GM06990 (cell line): ENCODE measurements around the gene TTYH2.

Experiments used
- DNase-seq: peaks from one replicate; pipeline ENCODE4 v3.0.0-alpha.2; 2011; ENCODE audit not compliant: insufficient read length; ENCODE audit errors: extremely low read depth
- H3K27me3 ChIP-seq: replicated peaks from 2 replicates; pipeline ENCODE4 v1.6.0; 2011; ENCODE audit warnings: low read length; ENCODE audit not compliant: control insufficient read depth, insufficient read depth
- H3K36me3 ChIP-seq: 2 replicates; pipeline ENCODE4 v1.5.1; 2011; ENCODE audit warnings: low read length; ENCODE audit not compliant: control insufficient read depth, insufficient read depth
- H3K4me3 ChIP-seq: replicated peaks from 2 replicates; pipeline ENCODE4 v1.5.1; 2011; ENCODE audit warnings: low read depth, mild to moderate bottlenecking, control low read depth, low read length
- CTCF ChIP-seq: IDR thresholded peaks from 2 replicates; pipeline ENCODE4 v1.5.1; 2011; ENCODE audit warnings: low read length, control low read depth, mild to moderate bottlenecking, inconsistent platforms; ENCODE audit not compliant: insufficient read depth, poor library complexity, severe bottlenecking

Gene TTYH2

DNA sequence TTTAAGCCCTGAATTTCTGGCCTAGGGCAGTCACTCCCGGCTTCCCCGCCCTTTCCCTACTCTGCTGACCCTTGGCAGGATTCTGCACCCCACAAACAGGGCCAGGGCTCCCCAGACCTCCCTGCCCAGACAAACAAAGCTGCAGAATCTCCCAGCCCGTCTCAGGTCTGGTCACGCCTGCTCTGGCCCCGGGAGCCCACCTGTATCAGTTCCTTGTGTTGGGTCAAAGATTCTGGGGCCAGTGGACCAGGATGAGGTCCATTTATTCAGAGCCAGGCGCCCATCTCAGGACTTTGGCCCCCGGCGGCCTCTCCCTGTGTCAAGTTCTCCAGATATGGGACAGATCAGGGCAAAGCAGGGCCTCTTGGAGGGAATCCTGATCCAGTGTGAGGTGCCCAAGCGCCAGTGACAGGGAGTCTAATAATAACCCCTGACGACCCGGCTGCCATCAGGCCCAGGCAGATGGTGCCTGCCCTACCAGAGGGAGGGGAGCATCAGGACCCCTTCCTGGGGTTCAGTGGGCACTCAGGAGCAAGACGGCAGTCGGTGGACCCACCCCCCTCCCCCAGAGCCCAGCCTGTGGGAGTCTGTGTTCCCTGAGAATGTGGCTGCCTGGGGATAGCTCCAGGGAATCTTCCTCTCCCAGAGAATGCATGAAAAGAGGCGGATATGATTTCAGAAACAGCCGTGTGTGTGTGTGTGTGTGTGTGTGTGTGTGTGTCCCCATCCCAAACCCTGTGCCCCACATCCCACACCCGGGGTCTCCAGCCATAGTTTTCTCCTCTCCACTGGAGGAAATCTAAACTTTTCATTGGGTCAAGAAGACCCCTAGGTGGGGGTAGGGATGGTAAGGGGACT lies 1.3 kb downstream of the TTYH2 start:
- no peak for DNase-seq
- H3K4me3 ChIP-seq = peak overlapping the region; percentile 65
- no peak for TF ChIP-seq CTCF
- no peaks in the 10 kb centered on the region for H3K27me3 ChIP-seq
- peaks cover 8% of the 10 kb centered on the region for H3K36me3 ChIP-seq

- no peak for DNase-seq
- Histone ChIP-seq H3K36me3 (peaks cover 5% of the 10 kb centered on the region), H3K27me3 (no peaks in the 10 kb centered on the region), H3K4me3 (no peak overlapping the region)
- TF ChIP-seq CTCF = no peak
Observed at GRCh38 chr17:74215342-74215727, 2.0 kb downstream of the TTYH2 start.

- DNase-seq = no peak
- Histone ChIP-seq H3K4me3 (no peak overlapping the region), H3K36me3 (peaks cover 2% of the 10 kb centered on the region; the same call in 1 of the 2 replicates), H3K27me3 (no peaks in the 10 kb centered on the region)
- no peak for TF ChIP-seq CTCF
Observed at GRCh38 chr17:74216505-74216904, 3.1 kb downstream of the TTYH2 start.

DNA sequence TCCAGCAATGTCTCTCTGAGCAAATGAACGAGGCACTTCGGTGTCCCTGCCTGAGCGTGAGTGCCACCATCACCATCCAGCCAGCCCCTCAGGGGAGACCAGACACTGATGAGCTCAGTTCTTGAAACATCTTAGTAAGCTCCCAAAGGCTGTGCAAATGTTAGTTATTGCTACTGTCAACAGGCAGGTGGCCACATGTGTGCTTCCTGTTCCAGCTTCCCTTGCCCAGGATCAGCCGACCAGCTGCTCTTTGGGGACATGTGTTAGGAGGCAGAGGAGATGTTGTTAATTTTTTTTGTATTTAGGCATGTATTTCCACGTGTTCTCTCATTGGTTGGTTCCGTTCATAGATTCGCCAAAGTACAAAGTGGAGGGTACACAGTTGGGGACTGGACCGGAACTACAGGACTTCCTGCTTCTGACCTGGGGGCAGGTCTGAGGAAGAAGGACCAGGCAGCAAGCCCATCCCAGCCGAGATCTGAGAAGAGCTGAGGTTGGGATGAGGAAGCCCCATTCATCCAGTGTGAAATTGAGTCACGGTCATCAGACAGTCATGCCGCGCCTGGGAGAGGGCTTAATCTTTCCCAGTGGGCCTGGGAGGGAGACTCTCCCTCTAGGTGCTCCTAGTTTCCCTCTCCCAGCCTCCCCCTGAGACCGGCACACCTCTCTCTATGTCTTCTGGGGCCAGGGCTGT lies 3.8 kb downstream of the TTYH2 start:
- DNase-seq = no peak
- H3K4me3 ChIP-seq = no peak overlapping the region
- no peaks in the 10 kb centered on the region for H3K36me3 ChIP-seq
- H3K27me3 ChIP-seq = no peaks in the 10 kb centered on the region
- TF ChIP-seq CTCF = no peak

- Histone ChIP-seq H3K36me3 (no peaks in the 10 kb centered on the region), H3K27me3 (no peaks in the 10 kb centered on the region), H3K4me3 (no peak overlapping the region)
- no peak for DNase-seq
- TF ChIP-seq CTCF = no peak
Observed at GRCh38 chr17:74217888-74218287, 4.5 kb downstream of the TTYH2 start.
